Psoas muscle (tissue), 8 donors: ENCODE measurements around the gene NXPE1. TPM values are rescaled to one million over a fixed set of nuclear protein-coding genes. Genes with fewer than 3 reads are reported as not detected.
"Not testable (repeated sequence)": the region's sequence is repeated elsewhere in the genome, so short reads cannot be mapped to it uniquely, and the experiment has no call there.

ENCODE experiments used
- ATAC-seq, 4 donors: fragments of 200-7000 bp; cut with Tn5 transposase; one replicate each; pipeline ENCODE4 v1.9.1; 2020; ENCODE audit warnings: moderate library complexity in 3 of 4, mild to moderate bottlenecking in 2 of 4
- DNase-seq, 2 donors: peaks; one replicate each; pipeline ENCODE4 v3.0.0-alpha.2; 2020
- H3K27ac ChIP-seq: fragments of 200-600 bp; one replicate; pipeline ENCODE4 v1.8.0; 2022
- H3K27me3 ChIP-seq, 3 donors: fragments of 200-600 bp in 1 of 3; one replicate each; pipeline versions ENCODE4 v1.6.1 to v1.8.0; 2013 to 2022; ENCODE audit warnings: low read length in 2 of 3, mild to moderate bottlenecking in 2 of 3, moderate library complexity in 1 of 3; ENCODE audit not compliant: insufficient read depth in 3 of 3
- H3K36me3 ChIP-seq, 2 donors: fragments of 200-600 bp in 1 of 2; one replicate each; pipeline versions ENCODE4 v1.6.1 to v1.8.0; 2013 to 2022; ENCODE audit warnings: low read depth in 1 of 2, mild to moderate bottlenecking in 1 of 2, moderate library complexity in 1 of 2; ENCODE audit not compliant: insufficient read depth in 1 of 2
- H3K4me1 ChIP-seq: fragments of 200-600 bp; one replicate; pipeline ENCODE4 v1.8.0; 2022
- H3K4me3 ChIP-seq: fragments of 200-600 bp; one replicate; pipeline ENCODE4 v1.8.0; 2022; ENCODE audit warnings: mild to moderate bottlenecking
- H3K9me3 ChIP-seq: fragments of 200-600 bp; one replicate; pipeline ENCODE4 v1.8.0; 2022
- CTCF ChIP-seq: fragments of 200-600 bp; IDR thresholded peaks from one replicate; pipeline ENCODE4 v1.8.0; 2022; ENCODE audit warnings: antibody characterized with exemption
- WGBS, 3 donors: extraction: QIAGEN DNeasy Blood & Tissue Kit; methylation state at CpG; one replicate each; pipeline versions ENCODE4 v1.1.6 to v1.1.7; 2013; 5-methylcytosine and 5-hydroxymethylcytosine counted together
- intact Hi-C, 2 donors: fragments of 100-400 bp; cut with DNase I; formaldehyde crosslinking; loops; one replicate each; pipeline versions ENCODE4 v1.11.0 to v1.14.2; 2022
- polyA plus RNA-seq, 3 donors: library from polyadenylated mRNA; stranded (reverse); fragments of 200-250 nt; gene quantifications; one replicate each; pipeline ENCODE4 v1.2.3, GENCODE V29; 2013
- total RNA-seq, 4 donors: library from RNA; stranded (reverse); fragmentation: NEBNext Ultra II Directional in 2 of 4; extraction: Animal tissue kit (Norgen Biotek cat#: 25700) in 2 of 4; gene quantifications; one replicate each; pipeline versions ENCODE4 v1.2.1 to v1.2.4, GENCODE V29; 2021 to 2023
- donor health status: healthy with polysubstance abuse.
- donor health status: DM: no; HTN: no; CAD: no; lungs with moderate emphysema.
- donor health status: Bipolar disorder and iron deficiency.
- donor health status: healthy.
- donor health status: DM: yes; HTN: yes; CAD: no.
- donor health status: DM: no; HTN: no; CAD: no.
- donor health status: DM: no; HTN: no; CAD: no.
- donor health status: DM: yes; HTN: yes; CAD: no.

NXPE1 gene
- total and polyA plus RNA-seq, 7 donors, result 0.08 to 0.39 (median 0.20) TPM; not detected in 3

GRCh38 chr11:114606003-114606801 is 46.5 kb upstream of the NXPE1 start:
- Histone ChIP-seq H3K36me3 (no peaks in the 10 kb centered on the region), H3K9me3 (no peaks in the 10 kb centered on the region), H3K27ac (no peak overlapping the region), H3K4me3 (no peak overlapping the region), H3K4me1 (no peaks in the 10 kb centered on the region), H3K27me3 (no peaks in the 10 kb centered on the region)
- intact Hi-C loops, result no loop called here
- DNase-seq (no peak), ATAC-seq (no peak)
- TF ChIP-seq CTCF, result no peak
- 88 to 91% (median 89%) methylated on average over 9 of the region's 9 CpGs for WGBS, 3 donors

GRCh38 chr11:114605370-114605769 is 45.7 kb upstream of the NXPE1 start:
- no peak for TF ChIP-seq CTCF
- H3K4me1 ChIP-seq, result no peaks in the 10 kb centered on the region
- no peak overlapping the region for H3K27ac ChIP-seq
- H3K4me3 ChIP-seq, result no peak overlapping the region
- H3K9me3 ChIP-seq, result no peaks in the 10 kb centered on the region
- H3K36me3 ChIP-seq, result no peaks in the 10 kb centered on the region
- no peak for ATAC-seq
- no peak for DNase-seq
- intact Hi-C loops, result no loop called here
- 91 to 95% (median 91%) methylated on average over 10 of the region's 10 CpGs for WGBS, 3 donors
- H3K27me3 ChIP-seq, result no peaks in the 10 kb centered on the region

- ATAC-seq, result no peak
- intact Hi-C loops, result no loop called here
Observed at GRCh38 chr11:114604886-114605285, 45.2 kb upstream of the NXPE1 start.

GRCh38 chr11:114604179-114604813 is 44.6 kb upstream of the NXPE1 start:
- intact Hi-C loops, result no loop called here
- DNase-seq (no peak), ATAC-seq (no peak)
- no peak for TF ChIP-seq CTCF
- Histone ChIP-seq H3K27ac (no peak overlapping the region), H3K4me3 (no peak overlapping the region), H3K4me1 (no peaks in the 10 kb centered on the region), H3K36me3 (no peaks in the 10 kb centered on the region), H3K27me3 (no peaks in the 10 kb centered on the region), H3K9me3 (no peaks in the 10 kb centered on the region)
- WGBS, 3 donors, result 92 to 93% (median 93%) methylated on average over 13 of the region's 13 CpGs

More at GRCh38 chr11:114604886-114605285, 45.2 kb upstream of the NXPE1 start:
- no peaks in the 10 kb centered on the region for H3K27me3 ChIP-seq
- TF ChIP-seq CTCF, result no peak
- H3K4me3 ChIP-seq, result no peak overlapping the region
- H3K9me3 ChIP-seq, result no peaks in the 10 kb centered on the region
- H3K27ac ChIP-seq, result no peak overlapping the region
- WGBS, 3 donors, result 77 to 83% (median 79%) methylated on average over 5 of the region's 5 CpGs
- H3K4me1 ChIP-seq, result no peaks in the 10 kb centered on the region
- H3K36me3 ChIP-seq, result no peaks in the 10 kb centered on the region
- DNase-seq, result no peak

GRCh38 chr11:114603151-114603550 is 43.5 kb upstream of the NXPE1 start:
- H3K27me3 ChIP-seq, H3K4me3 ChIP-seq, ATAC-seq, H3K27ac ChIP-seq, H3K4me1 ChIP-seq, intact Hi-C loops, H3K36me3 ChIP-seq, DNase-seq, H3K9me3 ChIP-seq: not testable (repeated sequence)
- 92 to 95% (median 93%) methylated on average over 7 of the region's 7 CpGs for WGBS, 3 donors
